ENCODE measurements around the gene RHOG.
"Not testable (repeated sequence)": the region's sequence is repeated elsewhere in the genome, so short reads cannot be mapped to it uniquely, and the experiment has no call there.

Gene RHOG

GRCh38 chr11:3834349-3834663, 6.5 kb downstream of the RHOG start:
- no peak for DNase-seq (ENCODE audit: low read depth)

GRCh38 chr11:3833449-3833848, 7.3 kb downstream of the RHOG start:
- no peak for DNase-seq (ENCODE audit: low read depth)

- no peak for DNase-seq (ENCODE audit: low read depth)
These were observed 7.9 kb downstream of the RHOG start for GRCh38 chr11:3832816-3833215.

GRCh38 chr11:3831378-3832239, 9.2 kb downstream of the RHOG start:
- DNase-seq (ENCODE audit: low read depth): no peak

- no peak for DNase-seq (ENCODE audit: low read depth)
These were observed 10.0 kb downstream of the RHOG start for GRCh38 chr11:3830730-3831129.

GRCh38 chr11:3830088-3830487, 10.7 kb downstream of the RHOG start:
- DNase-seq (ENCODE audit: low read depth): no peak

- DNase-seq (ENCODE audit: low read depth): no peak
These were observed 13.1 kb downstream of the RHOG start for GRCh38 chr11:3827434-3828186.

- DNase-seq (ENCODE audit: low read depth): no peak
These were observed 14.0 kb downstream of the RHOG start for GRCh38 chr11:3826721-3827120.

GRCh38 chr11:3825473-3826154, 15.1 kb downstream of the RHOG start:
- no peak for DNase-seq (ENCODE audit: low read depth)

- DNase-seq (ENCODE audit: low read depth): peak; percentile 62
These were observed 15.9 kb downstream of the RHOG start for GRCh38 chr11:3824714-3825472.

- DNase-seq (ENCODE audit: low read depth): no peak
These were observed 16.8 kb downstream of the RHOG start for GRCh38 chr11:3823762-3824506.

- no peak for DNase-seq (ENCODE audit: low read depth)
These were observed 17.5 kb downstream of the RHOG start for GRCh38 chr11:3823303-3823702.

GRCh38 chr11:3822312-3822711, 18.4 kb downstream of the RHOG start:
- DNase-seq (ENCODE audit: low read depth): no peak

- DNase-seq (ENCODE audit: low read depth): no peak
These were observed 19.8 kb downstream of the RHOG start for GRCh38 chr11:3820971-3821370.

- no peak for DNase-seq (ENCODE audit: low read depth)
These were observed 23.5 kb downstream of the RHOG start for GRCh38 chr11:3817181-3817800.

- DNase-seq (ENCODE audit: low read depth): no peak
These were observed 24.1 kb downstream of the RHOG start for GRCh38 chr11:3816673-3817072.

- no peak for DNase-seq (ENCODE audit: low read depth)
These were observed 24.9 kb downstream of the RHOG start for GRCh38 chr11:3815845-3816244.

- not testable (repeated sequence) for DNase-seq (ENCODE audit: low read depth)
These were observed 25.9 kb downstream of the RHOG start for GRCh38 chr11:3814832-3815231.

GRCh38 chr11:3810951-3811350, 29.8 kb downstream of the RHOG start:
- no peak for DNase-seq (ENCODE audit: low read depth)

GRCh38 chr11:3810446-3810845, 30.3 kb downstream of the RHOG start:
- DNase-seq (ENCODE audit: low read depth): no peak

GRCh38 chr11:3809624-3809928, 31.2 kb downstream of the RHOG start:
- no peak for DNase-seq (ENCODE audit: low read depth)

All from stimulated activated CD8-positive, alpha-beta memory T cell treated with anti-CD3 and anti-CD28 coated beads, Interleukin-15, amount 100 ng/mL, for 1 hour (primary cell).